DLD1 (cell line): Measurements from ENCODE around the gene PPP2R5D.
"Not testable (repeated sequence)": the region's sequence is repeated elsewhere in the genome, so short reads cannot be mapped to it uniquely, and the experiment has no call there.

ENCODE experiments used
- in situ Hi-C: cut with HindIII; loops from 2 replicates; pipeline ENCODE4 v1.10.0; 2017; ENCODE audit warnings: low sequenced_read_pairs

PPP2R5D gene

GRCh38 chr6:42984001-42984923 lies at the start of gene PPP2R5D:
Gene PPP2R5D, plus strand, starts transcription at chr6:42984570. Its CDS starts 108 bp downstream, at chr6:42984678.
- in situ Hi-C loops = no loop called here

GRCh38 chr6:42935322-42935721 lies 49.0 kb upstream of the PPP2R5D start:
- in situ Hi-C loops = no loop called here

- in situ Hi-C loops = no loop called here
These were observed 48.0 kb upstream of the PPP2R5D start for GRCh38 chr6:42936398-42936797.

GRCh38 chr6:42937548-42938427 lies 46.6 kb upstream of the PPP2R5D start:
- in situ Hi-C loops = no loop called here

- in situ Hi-C loops = no loop called here
These were observed 46.0 kb upstream of the PPP2R5D start for GRCh38 chr6:42938428-42938796.

- in situ Hi-C loops = no loop called here
These were observed 45.2 kb upstream of the PPP2R5D start for GRCh38 chr6:42938987-42939809.

- in situ Hi-C loops = no loop called here
These were observed 44.6 kb upstream of the PPP2R5D start for GRCh38 chr6:42939810-42940167.

- in situ Hi-C loops = no loop called here
These were observed 43.8 kb upstream of the PPP2R5D start for GRCh38 chr6:42940493-42941045.

GRCh38 chr6:42941356-42941755 lies 43.0 kb upstream of the PPP2R5D start:
- in situ Hi-C loops = not testable (repeated sequence)

- in situ Hi-C loops = no loop called here
These were observed 41.9 kb upstream of the PPP2R5D start for GRCh38 chr6:42942444-42942843.

GRCh38 chr6:42947950-42948349 lies 36.4 kb upstream of the PPP2R5D start:
- in situ Hi-C loops = no loop called here

- in situ Hi-C loops = no loop called here
These were observed 32.0 kb upstream of the PPP2R5D start for GRCh38 chr6:42952389-42952788.

- in situ Hi-C loops = not testable (repeated sequence)
These were observed 30.0 kb upstream of the PPP2R5D start for GRCh38 chr6:42954405-42954804.

- in situ Hi-C loops = no loop called here
These were observed 26.2 kb upstream of the PPP2R5D start for GRCh38 chr6:42958125-42958524.

- in situ Hi-C loops = no loop called here
These were observed 24.5 kb upstream of the PPP2R5D start for GRCh38 chr6:42959917-42960242.

GRCh38 chr6:42960243-42961019 lies 23.9 kb upstream of the PPP2R5D start, which contains the start of gene GNMT:
Gene GNMT, plus strand, starts transcription at chr6:42960754. Its CDS starts 14 bp downstream, at chr6:42960768.
- in situ Hi-C loops = no loop called here

- in situ Hi-C loops = no loop called here
These were observed 23.3 kb upstream of the PPP2R5D start for GRCh38 chr6:42961020-42961470.

GRCh38 chr6:42962096-42962495 lies 22.3 kb upstream of the PPP2R5D start:
- in situ Hi-C loops = no loop called here

- in situ Hi-C loops = no loop called here
These were observed 21.7 kb upstream of the PPP2R5D start for GRCh38 chr6:42962502-42963178.
